Measurements from ENCODE around the gene LMAN2L. TPM values are rescaled to one million over a fixed set of nuclear protein-coding genes. Genes with fewer than 3 reads are reported as not detected.
A peak's percentile ranks its signal among the peaks of the same experiment; 100 is the strongest.

Gene LMAN2L
- total and polyA plus RNA-seq, 2 of the 8 experiments (the other 6 are each of a cell fraction or from before 2014, with no cell fraction given): 14.3 to 17.6 TPM

- no peak for TF ChIP-seq RAD21 (IDR thresholded peaks at IDR 0.05 in 1 of 2, conservative IDR thresholded peaks at IDR 0.05 in 1 of 2; ENCODE audit: low read depth in 2 of 2, low read length in 2 of 2)
- peak; percentile 80; the same call in 1 of the 2 replicates for TF ChIP-seq RBBP5 (IDR thresholded peaks at IDR 0.05; ENCODE audit: borderline replicate concordance, low read depth, low read length)
- no peak for TF ChIP-seq JUN (IDR thresholded peaks at IDR 0.05; ENCODE audit: low read depth, low read length)
- peak in 1 of 2 experiments; percentile 79; a peak in 1 of 3 replicates for TF ChIP-seq POLR2A (IDR thresholded peaks at IDR 0.05; ENCODE audit: control extremely low read depth in 1 of 2, low read depth in 2 of 2, low read length in 2 of 2)
- peak; percentile 61 for TF ChIP-seq SIX5 (IDR thresholded peaks at IDR 0.05; ENCODE audit: low read depth, low read length)
- no peak for TF ChIP-seq FOSL1 (IDR thresholded peaks at IDR 0.05; ENCODE audit: insufficient read depth, low read depth, low read length)
- peak; percentile 56 for TF ChIP-seq SP2 (IDR thresholded peaks at IDR 0.05; ENCODE audit: low read length)
- TF ChIP-seq TBP (IDR thresholded peaks at IDR 0.05; ENCODE audit: low read depth, low read length): peak; percentile 69
- TF ChIP-seq EGR1 (IDR thresholded peaks at IDR 0.05; ENCODE audit: borderline replicate concordance, low read depth, low read length): no peak
- TF ChIP-seq POLR2AphosphoS5 (IDR thresholded peaks at IDR 0.05; ENCODE audit: low read depth, low read length): peak; percentile 66; the same call in 1 of the 2 replicates
- no peak for TF ChIP-seq CTBP2 (IDR thresholded peaks at IDR 0.05; ENCODE audit: borderline replicate concordance, insufficient read depth, insufficient read length, low read length)
- TF ChIP-seq, protein P1, sequence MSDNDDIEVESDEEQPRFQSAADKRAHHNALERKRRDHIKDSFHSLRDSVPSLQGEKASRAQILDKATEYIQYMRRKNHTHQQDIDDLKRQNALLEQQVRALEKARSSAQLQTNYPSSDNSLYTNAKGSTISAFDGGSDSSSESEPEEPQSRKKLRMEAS (IDR thresholded peaks at IDR 0.05): no peak
- TF ChIP-seq TAF7 (optimal IDR thresholded peaks at IDR 0.05; ENCODE audit: borderline replicate concordance, low read depth, low read length): peak; percentile 67
- no peak for TF ChIP-seq TEAD4 (IDR thresholded peaks at IDR 0.05; ENCODE audit: low read depth, low read length)
- no peak for TF ChIP-seq RFX5 (IDR thresholded peaks at IDR 0.05; ENCODE audit: borderline replicate concordance, low read depth, low read length)
- TF ChIP-seq, protein P2, sequence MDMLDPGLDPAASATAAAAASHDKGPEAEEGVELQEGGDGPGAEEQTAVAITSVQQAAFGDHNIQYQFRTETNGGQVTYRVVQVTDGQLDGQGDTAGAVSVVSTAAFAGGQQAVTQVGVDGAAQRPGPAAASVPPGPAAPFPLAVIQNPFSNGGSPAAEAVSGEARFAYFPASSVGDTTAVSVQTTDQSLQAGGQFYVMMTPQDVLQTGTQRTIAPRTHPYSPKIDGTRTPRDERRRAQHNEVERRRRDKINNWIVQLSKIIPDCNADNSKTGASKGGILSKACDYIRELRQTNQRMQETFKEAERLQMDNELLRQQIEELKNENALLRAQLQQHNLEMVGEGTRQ (IDR thresholded peaks at IDR 0.05; ENCODE audit: low read length): 0 out of 2 replicates have a peak, but pooled peaks have one; percentile 31
- TF ChIP-seq RXRA (IDR thresholded peaks at IDR 0.05; ENCODE audit: insufficient read depth, low read depth, low read length): no peak
- TF ChIP-seq YY1 (IDR thresholded peaks at IDR 0.05; ENCODE audit: low read depth, low read length): peak; percentile 94
- peak; percentile 76 for TF ChIP-seq PHF8 (conservative IDR thresholded peaks at IDR 0.05; ENCODE audit: low read depth, low read length)
- TF ChIP-seq CREB1 (IDR thresholded peaks at IDR 0.05): no peak
- TF ChIP-seq BCL11A (IDR thresholded peaks at IDR 0.05; ENCODE audit: low read depth in 2 of 2, low read length in 2 of 2): no peak
- peak; percentile 86 for TF ChIP-seq TAF1 (IDR thresholded peaks at IDR 0.05; ENCODE audit: low read depth, low read length)
- TF ChIP-seq BACH1 (IDR thresholded peaks at IDR 0.05; ENCODE audit: low read length): no peak
Observed at GRCh38 chr2:96739633-96740428, at the start of gene LMAN2L (continued).

Measured in H1 (cell line).